Vagina (tissue), 2 donors: ENCODE results near the gene ADCY3.

ENCODE experiments used
- POLR2AphosphoS5 ChIP-seq, 2 donors: sonication (generic); formaldehyde crosslinking; IDR thresholded peaks; one replicate each; pipeline ENCODE4 v1.9.0; 2017; ENCODE audit warnings: antibody characterized with exemption in 2 of 2, mild to moderate bottlenecking in 2 of 2, low read depth in 1 of 2; ENCODE audit not compliant: insufficient read depth in 1 of 2
- TF ChIP-seq, protein P1 (sequence below), 3 experiments: fragments of 450-650 bp in 2 of 3; fragments of 200-600 bp in 1 of 3; sonication (generic) in 1 of 3; IDR thresholded peaks; one replicate each; pipeline ENCODE4 v1.5.1; 2017 to 2019; ENCODE audit warnings: antibody characterized with exemption in 3 of 3, mild to moderate bottlenecking in 2 of 3, moderate library complexity in 2 of 3

DNA sequence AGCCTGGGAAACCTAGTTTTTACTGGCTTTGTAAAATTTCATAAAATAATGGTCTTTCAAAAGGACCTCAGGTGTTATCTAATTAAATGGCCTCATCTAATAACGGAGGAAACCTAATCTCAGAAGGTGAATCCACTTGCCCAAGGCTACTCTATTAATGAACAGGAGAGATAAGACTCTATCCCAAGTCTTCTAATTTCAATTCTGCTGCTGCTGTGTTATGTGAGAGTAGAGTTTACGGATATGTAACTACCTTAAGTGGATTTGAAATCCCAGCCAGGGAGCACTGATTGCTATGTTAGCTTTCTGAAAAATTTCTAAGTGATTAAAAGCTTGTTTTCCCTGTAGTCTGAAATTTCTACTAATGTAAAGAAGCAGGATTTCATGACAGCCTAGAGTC lies 17.2 kb upstream of the ADCY3 start:
- TF ChIP-seq, protein P1, sequence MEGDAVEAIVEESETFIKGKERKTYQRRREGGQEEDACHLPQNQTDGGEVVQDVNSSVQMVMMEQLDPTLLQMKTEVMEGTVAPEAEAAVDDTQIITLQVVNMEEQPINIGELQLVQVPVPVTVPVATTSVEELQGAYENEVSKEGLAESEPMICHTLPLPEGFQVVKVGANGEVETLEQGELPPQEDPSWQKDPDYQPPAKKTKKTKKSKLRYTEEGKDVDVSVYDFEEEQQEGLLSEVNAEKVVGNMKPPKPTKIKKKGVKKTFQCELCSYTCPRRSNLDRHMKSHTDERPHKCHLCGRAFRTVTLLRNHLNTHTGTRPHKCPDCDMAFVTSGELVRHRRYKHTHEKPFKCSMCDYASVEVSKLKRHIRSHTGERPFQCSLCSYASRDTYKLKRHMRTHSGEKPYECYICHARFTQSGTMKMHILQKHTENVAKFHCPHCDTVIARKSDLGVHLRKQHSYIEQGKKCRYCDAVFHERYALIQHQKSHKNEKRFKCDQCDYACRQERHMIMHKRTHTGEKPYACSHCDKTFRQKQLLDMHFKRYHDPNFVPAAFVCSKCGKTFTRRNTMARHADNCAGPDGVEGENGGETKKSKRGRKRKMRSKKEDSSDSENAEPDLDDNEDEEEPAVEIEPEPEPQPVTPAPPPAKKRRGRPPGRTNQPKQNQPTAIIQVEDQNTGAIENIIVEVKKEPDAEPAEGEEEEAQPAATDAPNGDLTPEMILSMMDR (IDR thresholded peaks at IDR 0.05): no peak
- no peak for TF ChIP-seq POLR2AphosphoS5 (IDR thresholded peaks at IDR 0.05; ENCODE audit: insufficient read depth in 1 of 2, low read depth in 1 of 2)
